Fibroblast of peridontal ligament (primary cell): Measurements from ENCODE around the gene ZBBX.
"Not testable (repeated sequence)": the region's sequence is repeated elsewhere in the genome, so short reads cannot be mapped to it uniquely, and the experiment has no call there.

Source experiments
- DNase-seq: peaks from one replicate; pipeline ENCODE4 v3.0.0-alpha.2; 2010; ENCODE audit errors: extremely low read depth

The ZBBX gene

GRCh38 chr3:167380004-167380689 lies at the start of gene ZBBX:
ZBBX (minus strand) TSS chr3:167380297; CDS start chr3:167372901, 7,396 bp downstream.
- peak; percentile 48 for DNase-seq

GRCh38 chr3:167426962-167427361 lies 46.9 kb upstream of the ZBBX start:
- DNase-seq = not testable (repeated sequence)

- DNase-seq = not testable (repeated sequence)
These were observed 42.3 kb upstream of the ZBBX start for GRCh38 chr3:167422396-167422795.

- no peak for DNase-seq
These were observed 29.5 kb upstream of the ZBBX start for GRCh38 chr3:167409611-167410010.

- DNase-seq = no peak
These were observed 26.9 kb upstream of the ZBBX start for GRCh38 chr3:167406876-167407492.

- no peak for DNase-seq
These were observed 17.7 kb upstream of the ZBBX start for GRCh38 chr3:167397826-167398225.

- DNase-seq = no peak
These were observed 16.0 kb upstream of the ZBBX start for GRCh38 chr3:167396075-167396474.

- DNase-seq = no peak
These were observed 13.9 kb upstream of the ZBBX start for GRCh38 chr3:167394003-167394402.

- DNase-seq = no peak
These were observed 2.1 kb upstream of the ZBBX start for GRCh38 chr3:167382155-167382554.

GRCh38 chr3:167375478-167375877 lies 4.6 kb downstream of the ZBBX start:
- DNase-seq = no peak

GRCh38 chr3:167372138-167372537 lies 8.0 kb downstream of the ZBBX start:
- no peak for DNase-seq

- no peak for DNase-seq
These were observed 18.1 kb downstream of the ZBBX start for GRCh38 chr3:167361948-167362347.

GRCh38 chr3:167361306-167361705 lies 18.8 kb downstream of the ZBBX start:
- DNase-seq = no peak

GRCh38 chr3:167355446-167355845 lies 24.7 kb downstream of the ZBBX start:
- DNase-seq = no peak

GRCh38 chr3:167354751-167355150 lies 25.3 kb downstream of the ZBBX start:
- no peak for DNase-seq

- DNase-seq = no peak
These were observed 29.7 kb downstream of the ZBBX start for GRCh38 chr3:167350245-167350862.

- DNase-seq = no peak
These were observed 33.9 kb downstream of the ZBBX start for GRCh38 chr3:167346171-167346570.

- no peak for DNase-seq
These were observed 48.9 kb downstream of the ZBBX start for GRCh38 chr3:167330993-167331785.

- DNase-seq = no peak
These were observed 56.5 kb downstream of the ZBBX start for GRCh38 chr3:167323572-167323971.

GRCh38 chr3:167318996-167319615 lies 61.0 kb downstream of the ZBBX start:
- DNase-seq = no peak

GRCh38 chr3:167318306-167318705 lies 61.8 kb downstream of the ZBBX start:
- no peak for DNase-seq

- DNase-seq = no peak
These were observed 73.8 kb downstream of the ZBBX start for GRCh38 chr3:167306319-167306718.
